ENCODE results near the gene NXN. TPM values are rescaled to one million over a fixed set of nuclear protein-coding genes. Genes with fewer than 3 reads are reported as not detected.

The NXN gene
- polyA plus RNA-seq, 1 donor from 2014 or later: 14.8 TPM

DNA sequence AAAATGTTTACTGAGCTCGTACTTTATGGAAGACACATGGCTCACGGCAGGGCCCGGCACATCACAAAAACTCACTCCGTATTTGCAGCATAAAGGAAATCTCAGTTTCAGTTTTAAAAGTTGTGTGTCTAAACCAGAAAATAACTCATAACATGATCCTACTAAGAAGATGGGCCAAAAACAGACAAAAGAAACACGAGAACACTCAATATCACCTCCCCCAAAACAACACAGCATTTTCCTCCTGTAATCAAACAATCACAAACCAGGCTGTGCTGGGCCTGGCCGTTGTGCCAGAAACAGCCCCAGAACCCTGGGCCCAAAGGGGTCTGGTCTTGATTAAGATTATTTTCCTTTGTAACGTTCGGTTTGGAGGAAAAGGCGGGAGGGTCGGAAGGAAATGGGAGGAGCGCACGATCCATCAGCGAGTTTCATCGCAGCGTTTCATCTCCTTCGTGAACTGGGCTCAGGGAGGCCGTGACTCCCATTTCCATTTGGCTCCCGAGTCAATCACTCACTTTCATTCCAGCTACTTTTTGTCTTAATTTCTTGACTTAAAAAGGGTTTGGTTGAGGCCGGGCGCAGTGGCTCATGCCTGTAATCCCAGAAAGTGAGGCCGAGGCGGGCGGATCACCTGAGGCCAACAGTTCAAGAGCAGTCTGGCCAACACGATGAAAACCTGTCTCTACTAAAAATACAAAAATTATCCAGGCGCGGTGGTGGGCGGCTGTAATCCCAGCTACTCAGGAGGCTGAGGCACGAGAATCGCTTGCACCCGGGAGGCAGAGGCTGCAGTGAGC lies 61.4 kb downstream of the NXN start:
- H3F3A ChIP-seq (ENCODE audit: insufficient read depth, low read length, poor library complexity, severe bottlenecking): no peaks in the 10 kb centered on the region
- H4K20me1 ChIP-seq (ENCODE audit: insufficient read depth): no peaks in the 10 kb centered on the region
- H3K27me3 ChIP-seq (ENCODE audit: insufficient read depth, low read depth, low read length): no peaks in the 10 kb centered on the region
- H3K79me2 ChIP-seq (replicated peaks; ENCODE audit: insufficient read depth, low read length): peaks cover 27% of the 10 kb centered on the region
- H3K4me3 ChIP-seq (ENCODE audit: low read length): no peak overlapping the region
- H3K9me3 ChIP-seq (ENCODE audit: low read length): peaks cover 3% of the 10 kb centered on the region
- H3K9ac ChIP-seq (ENCODE audit: low read length): no peak overlapping the region
- no peak overlapping the region for H3K27ac ChIP-seq (ENCODE audit: low read length)
- H3K36me3 ChIP-seq (ENCODE audit: insufficient read depth, low read length): no peaks in the 10 kb centered on the region
- TF ChIP-seq RAD21 (conservative IDR thresholded peaks at IDR 0.05) (no peak), MXI1 (conservative IDR thresholded peaks at IDR 0.05; ENCODE audit: poor library complexity, severe bottlenecking) (no peak), SMC3 (conservative IDR thresholded peaks at IDR 0.05; ENCODE audit: poor library complexity) (no peak), EZH2 (IDR thresholded peaks at IDR 0.05; ENCODE audit: borderline replicate concordance, insufficient read depth, low read length, poor library complexity, severe bottlenecking) (no peak), EP300 (conservative IDR thresholded peaks at IDR 0.05; ENCODE audit: poor library complexity, severe bottlenecking) (no peak), POLR2AphosphoS5 (IDR thresholded peaks at IDR 0.05) (no peak), REST (IDR thresholded peaks at IDR 0.05; ENCODE audit: borderline replicate concordance) (no peak), TAF1 (IDR thresholded peaks at IDR 0.05; ENCODE audit: low read depth) (no peak)
- TF ChIP-seq, protein P1, sequence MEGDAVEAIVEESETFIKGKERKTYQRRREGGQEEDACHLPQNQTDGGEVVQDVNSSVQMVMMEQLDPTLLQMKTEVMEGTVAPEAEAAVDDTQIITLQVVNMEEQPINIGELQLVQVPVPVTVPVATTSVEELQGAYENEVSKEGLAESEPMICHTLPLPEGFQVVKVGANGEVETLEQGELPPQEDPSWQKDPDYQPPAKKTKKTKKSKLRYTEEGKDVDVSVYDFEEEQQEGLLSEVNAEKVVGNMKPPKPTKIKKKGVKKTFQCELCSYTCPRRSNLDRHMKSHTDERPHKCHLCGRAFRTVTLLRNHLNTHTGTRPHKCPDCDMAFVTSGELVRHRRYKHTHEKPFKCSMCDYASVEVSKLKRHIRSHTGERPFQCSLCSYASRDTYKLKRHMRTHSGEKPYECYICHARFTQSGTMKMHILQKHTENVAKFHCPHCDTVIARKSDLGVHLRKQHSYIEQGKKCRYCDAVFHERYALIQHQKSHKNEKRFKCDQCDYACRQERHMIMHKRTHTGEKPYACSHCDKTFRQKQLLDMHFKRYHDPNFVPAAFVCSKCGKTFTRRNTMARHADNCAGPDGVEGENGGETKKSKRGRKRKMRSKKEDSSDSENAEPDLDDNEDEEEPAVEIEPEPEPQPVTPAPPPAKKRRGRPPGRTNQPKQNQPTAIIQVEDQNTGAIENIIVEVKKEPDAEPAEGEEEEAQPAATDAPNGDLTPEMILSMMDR (IDR thresholded peaks at IDR 0.05; ENCODE audit: poor library complexity, severe bottlenecking): no peak
- H3K9me2 ChIP-seq (ENCODE audit: insufficient read depth, low read length): no peaks in the 10 kb centered on the region
- no peak overlapping the region for H3K4me2 ChIP-seq (ENCODE audit: low read length)
- H2AFZ ChIP-seq (ENCODE audit: low read depth, low read length): no peak overlapping the region

DNA sequence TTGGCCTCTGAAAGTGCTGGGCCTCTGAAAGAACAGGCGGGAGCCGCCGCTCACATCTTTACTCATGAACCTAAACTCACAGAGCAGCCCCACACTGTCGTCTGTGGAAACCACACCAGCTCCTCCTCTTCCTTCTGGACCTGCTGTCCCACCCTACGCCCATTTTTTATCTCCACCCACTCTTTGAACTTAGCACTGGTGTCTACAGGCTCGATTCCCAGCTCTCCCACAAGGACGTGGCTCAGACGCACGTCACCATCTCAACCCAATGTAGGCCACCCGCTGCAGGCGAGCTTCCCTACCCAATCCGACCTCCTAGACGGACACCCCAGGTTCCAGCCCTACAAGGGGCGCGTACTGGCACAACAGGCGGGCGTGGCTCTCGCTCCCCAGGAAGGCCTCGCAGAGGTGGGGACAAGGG lies 62.2 kb downstream of the NXN start:
- H3K4me2 ChIP-seq (ENCODE audit: low read length): no peak overlapping the region
- H3K9me3 ChIP-seq (ENCODE audit: low read length): peaks cover 3% of the 10 kb centered on the region
- H3K9ac ChIP-seq (ENCODE audit: low read length): no peak overlapping the region
- no peak overlapping the region for H3K27ac ChIP-seq (ENCODE audit: low read length)
- H3K27me3 ChIP-seq (ENCODE audit: insufficient read depth, low read depth, low read length): no peaks in the 10 kb centered on the region
- H3K79me2 ChIP-seq (replicated peaks; ENCODE audit: insufficient read depth, low read length): peaks cover 24% of the 10 kb centered on the region
- no peak overlapping the region for H2AFZ ChIP-seq (ENCODE audit: low read depth, low read length)
- no peaks in the 10 kb centered on the region for H3F3A ChIP-seq (ENCODE audit: insufficient read depth, low read length, poor library complexity, severe bottlenecking)
- TF ChIP-seq MXI1 (conservative IDR thresholded peaks at IDR 0.05; ENCODE audit: poor library complexity, severe bottlenecking) (no peak), REST (IDR thresholded peaks at IDR 0.05; ENCODE audit: borderline replicate concordance) (no peak), SMC3 (conservative IDR thresholded peaks at IDR 0.05; ENCODE audit: poor library complexity) (no peak), RAD21 (conservative IDR thresholded peaks at IDR 0.05) (no peak), EZH2 (IDR thresholded peaks at IDR 0.05; ENCODE audit: borderline replicate concordance, insufficient read depth, low read length, poor library complexity, severe bottlenecking) (no peak), EP300 (conservative IDR thresholded peaks at IDR 0.05; ENCODE audit: poor library complexity, severe bottlenecking) (no peak), POLR2AphosphoS5 (IDR thresholded peaks at IDR 0.05) (no peak), TAF1 (IDR thresholded peaks at IDR 0.05; ENCODE audit: low read depth) (no peak)
- TF ChIP-seq, protein P1 (IDR thresholded peaks at IDR 0.05; ENCODE audit: poor library complexity, severe bottlenecking): no peak
- H4K20me1 ChIP-seq (ENCODE audit: insufficient read depth): no peaks in the 10 kb centered on the region
- H3K9me2 ChIP-seq (ENCODE audit: insufficient read depth, low read length): no peaks in the 10 kb centered on the region
- H3K36me3 ChIP-seq (ENCODE audit: insufficient read depth, low read length): no peaks in the 10 kb centered on the region
- no peak overlapping the region for H3K4me3 ChIP-seq (ENCODE audit: low read length)
